NCI-H2227 (cell line): ENCODE results near the gene SRPK1.
"Not testable (repeated sequence)": the region's sequence is repeated elsewhere in the genome, so short reads cannot be mapped to it uniquely, and the experiment has no call there.

ENCODE experiments used
- DNase-seq: peaks from one replicate; lab custom pipeline; 2025; ENCODE audit not compliant: unreplicated experiment; lab: John Stamatoyannopoulos, UW

The SRPK1 gene

GRCh38 chr6:35920793-35921732 is at the start of gene SRPK1:
Gene SRPK1 (minus strand): TSS chr6:35921098. CDS start chr6:35921056, 42 bp downstream.
- peak; percentile 95 for DNase-seq

- no peak for DNase-seq
These were observed 49.3 kb upstream of the SRPK1 start for GRCh38 chr6:35970181-35970580.

- DNase-seq: no peak
These were observed 48.7 kb upstream of the SRPK1 start for GRCh38 chr6:35969646-35970045.

GRCh38 chr6:35968821-35969220 is 47.9 kb upstream of the SRPK1 start:
- no peak for DNase-seq

- DNase-seq: no peak
These were observed 46.3 kb upstream of the SRPK1 start for GRCh38 chr6:35967076-35967774.

- DNase-seq: no peak
These were observed 42.1 kb upstream of the SRPK1 start for GRCh38 chr6:35962779-35963560.

GRCh38 chr6:35960187-35960586 is 39.3 kb upstream of the SRPK1 start:
- no peak for DNase-seq

- DNase-seq: no peak
These were observed 35.1 kb upstream of the SRPK1 start for GRCh38 chr6:35955970-35956369.

GRCh38 chr6:35955521-35955920 is 34.6 kb upstream of the SRPK1 start:
- DNase-seq: no peak

GRCh38 chr6:35955071-35955470 is 34.2 kb upstream of the SRPK1 start:
- no peak for DNase-seq

GRCh38 chr6:35954333-35954732 is 33.4 kb upstream of the SRPK1 start:
- no peak for DNase-seq

- peak; percentile 18 for DNase-seq
These were observed 27.8 kb upstream of the SRPK1 start for GRCh38 chr6:35948725-35949124.

- DNase-seq: no peak
These were observed 24.7 kb upstream of the SRPK1 start for GRCh38 chr6:35945650-35946025.

GRCh38 chr6:35943390-35943789 is 22.5 kb upstream of the SRPK1 start:
- no peak for DNase-seq

GRCh38 chr6:35942355-35942754 is 21.5 kb upstream of the SRPK1 start:
- DNase-seq: no peak

GRCh38 chr6:35941170-35941569 is 20.3 kb upstream of the SRPK1 start:
- DNase-seq: not testable (repeated sequence)

- not testable (repeated sequence) for DNase-seq
These were observed 19.1 kb upstream of the SRPK1 start for GRCh38 chr6:35940014-35940413.

GRCh38 chr6:35939259-35939658 is 18.4 kb upstream of the SRPK1 start:
- DNase-seq: not testable (repeated sequence)

- DNase-seq: no peak
These were observed 15.9 kb upstream of the SRPK1 start for GRCh38 chr6:35936681-35937359.

GRCh38 chr6:35935469-35935868 is 14.6 kb upstream of the SRPK1 start:
- no peak for DNase-seq

GRCh38 chr6:35933844-35934243 is 12.9 kb upstream of the SRPK1 start:
- DNase-seq: no peak
